WTC11 (cell line): ENCODE measurements around the gene SLC25A2. TPM values are rescaled to one million over a fixed set of nuclear protein-coding genes. Genes with fewer than 3 reads are reported as not detected.

Experiments
- ATAC-seq: fragments of 200-7000 bp; cut with Tn5 transposase; 2 replicates; pipeline ENCODE4 v1.10.0; 2021; ENCODE audit warnings: mild to moderate bottlenecking, moderate library complexity
- CTCF ChIA-PET: fragments of 300-600 bp; sonication (Branson Sonifier 250); formaldehyde crosslinking; loops from one replicate; lab custom pipeline; 2021; ENCODE audit warnings: antibody characterized with exemption; lab: Charles Lee
- POLR2A ChIA-PET: fragments of 350-600 bp; sonication (Branson Sonifier 250); formaldehyde crosslinking; loops from one replicate; lab custom pipeline; 2021; ENCODE audit warnings: antibody characterized with exemption; lab: Charles Lee
- DNase-seq: peaks from one replicate; pipeline ENCODE4 v3.0.0; 2021; ENCODE audit warnings: low spot score
- H3K27ac Mint-ChIP-seq: 2 replicates; pipeline ENCODE4 v1.8.0; 2021; ENCODE audit warnings: mixed read lengths
- H3K27me3 Mint-ChIP-seq: 2 replicates; pipeline ENCODE4 v1.8.0; 2021; ENCODE audit warnings: low read depth, mild to moderate bottlenecking, moderate library complexity, mixed read lengths
- H3K36me3 Mint-ChIP-seq: 2 replicates; pipeline ENCODE4 v1.8.0; 2021; ENCODE audit warnings: mixed read lengths
- H3K4me1 Mint-ChIP-seq: 2 replicates; pipeline ENCODE4 v1.8.0; 2022; ENCODE audit warnings: mixed read lengths
- H3K4me3 Mint-ChIP-seq: 2 replicates; pipeline ENCODE4 v1.8.0; 2021; ENCODE audit warnings: mild to moderate bottlenecking, moderate library complexity, mixed read lengths
- H3K9me3 Mint-ChIP-seq: 2 replicates; pipeline ENCODE4 v1.8.0; 2021; ENCODE audit warnings: mixed read lengths
- FOXK1 ChIP-seq: sonication (generic); formaldehyde crosslinking; IDR thresholded peaks from 2 replicates; pipeline ENCODE4 v1.8.0; 2022; ENCODE audit warnings: mild to moderate bottlenecking, moderate library complexity, missing genetic modification reagents
- FOXP1 ChIP-seq: sonication (generic); formaldehyde crosslinking; IDR thresholded peaks from 2 replicates; pipeline ENCODE4 v1.8.0; 2022; ENCODE audit warnings: missing genetic modification reagents, mild to moderate bottlenecking, moderate library complexity, borderline replicate concordance
- MXD4 ChIP-seq: fragments of 250-450 bp; sonication (Bioruptor Pico); IDR thresholded peaks from 2 replicates; pipeline ENCODE4 v1.8.0; 2021; ENCODE audit warnings: mild to moderate bottlenecking, moderate library complexity, borderline replicate concordance
- NR3C1 ChIP-seq: sonication (generic); formaldehyde crosslinking; conservative IDR thresholded peaks from 2 replicates; pipeline ENCODE4 v1.8.1; 2023; ENCODE audit warnings: low read depth, mild to moderate bottlenecking, missing genetic modification reagents
- PRRX2 ChIP-seq: fragments of 250-450 bp; sonication (Bioruptor Pico); IDR thresholded peaks from 2 replicates; pipeline ENCODE4 v1.8.0; 2021; ENCODE audit warnings: mild to moderate bottlenecking
- TCF7 ChIP-seq: sonication (generic); formaldehyde crosslinking; IDR thresholded peaks from 2 replicates; pipeline ENCODE4 v1.8.0; 2022; ENCODE audit warnings: mild to moderate bottlenecking, low read depth, missing genetic modification reagents, moderate library complexity
- TEAD4 ChIP-seq: sonication (generic); formaldehyde crosslinking; IDR thresholded peaks from 2 replicates; pipeline ENCODE4 v1.8.0; 2022; ENCODE audit warnings: mild to moderate bottlenecking, missing genetic modification reagents
- ZBTB21 ChIP-seq: sonication (generic); formaldehyde crosslinking; IDR thresholded peaks from 2 replicates; pipeline ENCODE4 v1.8.1; 2023; ENCODE audit warnings: mild to moderate bottlenecking, missing genetic modification reagents, borderline replicate concordance
- ZNF423 ChIP-seq: fragments of 250-450 bp; sonication (Bioruptor Pico); IDR thresholded peaks from 2 replicates; pipeline ENCODE4 v2.1.2; 2022; ENCODE audit warnings: mild to moderate bottlenecking, moderate library complexity
- total RNA-seq: library from RNA; stranded (reverse); gene quantifications from 3 replicates; pipeline ENCODE4 v1.2.3, GENCODE V29; 2021
- TF ChIP-seq, protein P1 (sequence below): sonication (generic); formaldehyde crosslinking; IDR thresholded peaks from 2 replicates; pipeline ENCODE4 v1.8.1; 2023; ENCODE audit warnings: mild to moderate bottlenecking, missing genetic modification reagents
- TF ChIP-seq, protein P2 (sequence below): fragments of 200-600 bp; IDR thresholded peaks from 2 replicates; pipeline ENCODE4 v1.8.0; 2022; ENCODE audit warnings: antibody characterized with exemption
- TF ChIP-seq, protein P3 (sequence below): sonication (generic); formaldehyde crosslinking; IDR thresholded peaks from 2 replicates; pipeline ENCODE4 v1.8.1; 2022; ENCODE audit warnings: low read depth, missing genetic modification reagents, borderline replicate concordance
- TF ChIP-seq, protein P4 (sequence below): sonication (generic); formaldehyde crosslinking; IDR thresholded peaks from 2 replicates; pipeline ENCODE4 v1.8.0; 2022; ENCODE audit warnings: missing genetic modification reagents
- TF ChIP-seq, protein P5 (sequence below): fragments of 250-450 bp; sonication (Bioruptor Pico); IDR thresholded peaks from 2 replicates; pipeline ENCODE4 v2.1.2; 2022; ENCODE audit warnings: mild to moderate bottlenecking, moderate library complexity
- TF ChIP-seq, protein P6 (sequence below): sonication (generic); formaldehyde crosslinking; IDR thresholded peaks from 2 replicates; pipeline ENCODE4 v1.8.1; 2022; ENCODE audit warnings: mild to moderate bottlenecking, moderate library complexity, missing genetic modification reagents
- TF ChIP-seq, protein P7 (sequence below): fragments of 250-450 bp; sonication (Bioruptor Pico); conservative IDR thresholded peaks from 2 replicates; pipeline ENCODE4 v1.9.0; 2021; ENCODE audit warnings: mild to moderate bottlenecking
- TF ChIP-seq, protein P8 (sequence below): sonication (generic); formaldehyde crosslinking; IDR thresholded peaks from 2 replicates; pipeline ENCODE4 v1.8.0; 2022; ENCODE audit warnings: mild to moderate bottlenecking, missing genetic modification reagents
- TF ChIP-seq, protein P9 (sequence below): fragments of 250-450 bp; sonication (Bioruptor Pico); IDR thresholded peaks from 2 replicates; pipeline ENCODE4 v1.9.0; 2021; ENCODE audit warnings: mild to moderate bottlenecking
- TF ChIP-seq, protein P10 (sequence below): sonication (generic); formaldehyde crosslinking; IDR thresholded peaks from 2 replicates; pipeline ENCODE4 v1.8.0; 2022; ENCODE audit warnings: mild to moderate bottlenecking, missing genetic modification reagents
- TF ChIP-seq, protein P11 (sequence below): sonication (generic); formaldehyde crosslinking; IDR thresholded peaks from 2 replicates; pipeline ENCODE4 v1.8.1; 2023; ENCODE audit warnings: mild to moderate bottlenecking, missing genetic modification reagents

The SLC25A2 gene
- total RNA-seq, 1 experiment from 2014 or later: 0.24 TPM

DNA sequence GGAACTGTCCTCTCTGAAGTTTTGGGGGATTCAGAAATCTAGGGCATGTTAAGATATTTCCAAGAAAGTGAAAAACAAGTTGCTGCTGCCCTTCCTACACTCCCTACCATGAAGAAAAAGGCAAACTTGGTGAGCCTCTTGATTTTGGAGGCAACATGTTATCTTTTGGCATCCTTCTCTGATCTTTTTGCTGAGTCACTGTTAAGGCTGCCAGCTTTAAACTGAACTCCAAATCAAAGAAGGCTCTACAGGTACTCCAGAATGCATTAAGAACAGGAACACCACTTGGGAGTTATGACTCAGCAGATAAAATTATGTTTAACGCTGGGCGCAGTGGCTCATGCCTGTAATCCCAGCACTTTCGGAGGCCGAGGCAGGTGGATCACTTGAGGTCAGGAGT, 34.7 kb downstream of the SLC25A2 start (continued):
- no peak for TF ChIP-seq TEAD4 (CRISPR knock-in tag)
- TF ChIP-seq, protein P1, sequence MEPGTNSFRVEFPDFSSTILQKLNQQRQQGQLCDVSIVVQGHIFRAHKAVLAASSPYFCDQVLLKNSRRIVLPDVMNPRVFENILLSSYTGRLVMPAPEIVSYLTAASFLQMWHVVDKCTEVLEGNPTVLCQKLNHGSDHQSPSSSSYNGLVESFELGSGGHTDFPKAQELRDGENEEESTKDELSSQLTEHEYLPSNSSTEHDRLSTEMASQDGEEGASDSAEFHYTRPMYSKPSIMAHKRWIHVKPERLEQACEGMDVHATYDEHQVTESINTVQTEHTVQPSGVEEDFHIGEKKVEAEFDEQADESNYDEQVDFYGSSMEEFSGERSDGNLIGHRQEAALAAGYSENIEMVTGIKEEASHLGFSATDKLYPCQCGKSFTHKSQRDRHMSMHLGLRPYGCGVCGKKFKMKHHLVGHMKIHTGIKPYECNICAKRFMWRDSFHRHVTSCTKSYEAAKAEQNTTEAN: no peak
- TF ChIP-seq ZNF423 (CRISPR knock-in tag): no peak
- TF ChIP-seq, protein P2, sequence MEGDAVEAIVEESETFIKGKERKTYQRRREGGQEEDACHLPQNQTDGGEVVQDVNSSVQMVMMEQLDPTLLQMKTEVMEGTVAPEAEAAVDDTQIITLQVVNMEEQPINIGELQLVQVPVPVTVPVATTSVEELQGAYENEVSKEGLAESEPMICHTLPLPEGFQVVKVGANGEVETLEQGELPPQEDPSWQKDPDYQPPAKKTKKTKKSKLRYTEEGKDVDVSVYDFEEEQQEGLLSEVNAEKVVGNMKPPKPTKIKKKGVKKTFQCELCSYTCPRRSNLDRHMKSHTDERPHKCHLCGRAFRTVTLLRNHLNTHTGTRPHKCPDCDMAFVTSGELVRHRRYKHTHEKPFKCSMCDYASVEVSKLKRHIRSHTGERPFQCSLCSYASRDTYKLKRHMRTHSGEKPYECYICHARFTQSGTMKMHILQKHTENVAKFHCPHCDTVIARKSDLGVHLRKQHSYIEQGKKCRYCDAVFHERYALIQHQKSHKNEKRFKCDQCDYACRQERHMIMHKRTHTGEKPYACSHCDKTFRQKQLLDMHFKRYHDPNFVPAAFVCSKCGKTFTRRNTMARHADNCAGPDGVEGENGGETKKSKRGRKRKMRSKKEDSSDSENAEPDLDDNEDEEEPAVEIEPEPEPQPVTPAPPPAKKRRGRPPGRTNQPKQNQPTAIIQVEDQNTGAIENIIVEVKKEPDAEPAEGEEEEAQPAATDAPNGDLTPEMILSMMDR: no peak

DNA sequence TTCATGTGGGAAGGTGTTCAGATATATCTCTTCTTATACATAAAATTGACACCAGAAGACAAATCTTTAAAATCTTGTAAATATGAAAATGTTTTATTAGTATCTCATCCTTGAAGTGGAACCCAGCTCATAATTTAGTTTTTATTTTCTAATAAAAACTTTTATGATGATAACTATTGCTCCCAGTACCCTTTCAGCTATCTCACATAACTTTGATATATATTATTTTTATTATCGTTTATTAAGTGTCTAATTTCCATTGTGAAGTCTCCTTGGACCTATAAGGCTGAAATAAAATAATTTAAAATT, 42.7 kb downstream of the SLC25A2 start:
- peaks cover 78% of the 10 kb centered on the region for H3K36me3 Mint-ChIP-seq
- DNase-seq (no peak), ATAC-seq (no peak)
- H3K4me3 Mint-ChIP-seq: no peak overlapping the region
- CTCF ChIA-PET: no interaction called here
- no peaks in the 10 kb centered on the region for H3K4me1 Mint-ChIP-seq
- POLR2A ChIA-PET: no interaction called here
- no peak overlapping the region for H3K27ac Mint-ChIP-seq
- peaks cover 11% of the 10 kb centered on the region for H3K27me3 Mint-ChIP-seq
- H3K9me3 Mint-ChIP-seq: peaks cover 89% of the 10 kb centered on the region
- TF ChIP-seq, protein P3, sequence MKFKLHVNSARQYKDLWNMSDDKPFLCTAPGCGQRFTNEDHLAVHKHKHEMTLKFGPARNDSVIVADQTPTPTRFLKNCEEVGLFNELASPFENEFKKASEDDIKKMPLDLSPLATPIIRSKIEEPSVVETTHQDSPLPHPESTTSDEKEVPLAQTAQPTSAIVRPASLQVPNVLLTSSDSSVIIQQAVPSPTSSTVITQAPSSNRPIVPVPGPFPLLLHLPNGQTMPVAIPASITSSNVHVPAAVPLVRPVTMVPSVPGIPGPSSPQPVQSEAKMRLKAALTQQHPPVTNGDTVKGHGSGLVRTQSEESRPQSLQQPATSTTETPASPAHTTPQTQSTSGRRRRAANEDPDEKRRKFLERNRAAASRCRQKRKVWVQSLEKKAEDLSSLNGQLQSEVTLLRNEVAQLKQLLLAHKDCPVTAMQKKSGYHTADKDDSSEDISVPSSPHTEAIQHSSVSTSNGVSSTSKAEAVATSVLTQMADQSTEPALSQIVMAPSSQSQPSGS (CRISPR knock-in tag): no peak
- no peak for TF ChIP-seq MXD4 (CRISPR knock-in tag)
- no peak for TF ChIP-seq TEAD4 (CRISPR knock-in tag)
- no peak for TF ChIP-seq ZBTB21 (CRISPR knock-in tag)
- TF ChIP-seq, protein P4, sequence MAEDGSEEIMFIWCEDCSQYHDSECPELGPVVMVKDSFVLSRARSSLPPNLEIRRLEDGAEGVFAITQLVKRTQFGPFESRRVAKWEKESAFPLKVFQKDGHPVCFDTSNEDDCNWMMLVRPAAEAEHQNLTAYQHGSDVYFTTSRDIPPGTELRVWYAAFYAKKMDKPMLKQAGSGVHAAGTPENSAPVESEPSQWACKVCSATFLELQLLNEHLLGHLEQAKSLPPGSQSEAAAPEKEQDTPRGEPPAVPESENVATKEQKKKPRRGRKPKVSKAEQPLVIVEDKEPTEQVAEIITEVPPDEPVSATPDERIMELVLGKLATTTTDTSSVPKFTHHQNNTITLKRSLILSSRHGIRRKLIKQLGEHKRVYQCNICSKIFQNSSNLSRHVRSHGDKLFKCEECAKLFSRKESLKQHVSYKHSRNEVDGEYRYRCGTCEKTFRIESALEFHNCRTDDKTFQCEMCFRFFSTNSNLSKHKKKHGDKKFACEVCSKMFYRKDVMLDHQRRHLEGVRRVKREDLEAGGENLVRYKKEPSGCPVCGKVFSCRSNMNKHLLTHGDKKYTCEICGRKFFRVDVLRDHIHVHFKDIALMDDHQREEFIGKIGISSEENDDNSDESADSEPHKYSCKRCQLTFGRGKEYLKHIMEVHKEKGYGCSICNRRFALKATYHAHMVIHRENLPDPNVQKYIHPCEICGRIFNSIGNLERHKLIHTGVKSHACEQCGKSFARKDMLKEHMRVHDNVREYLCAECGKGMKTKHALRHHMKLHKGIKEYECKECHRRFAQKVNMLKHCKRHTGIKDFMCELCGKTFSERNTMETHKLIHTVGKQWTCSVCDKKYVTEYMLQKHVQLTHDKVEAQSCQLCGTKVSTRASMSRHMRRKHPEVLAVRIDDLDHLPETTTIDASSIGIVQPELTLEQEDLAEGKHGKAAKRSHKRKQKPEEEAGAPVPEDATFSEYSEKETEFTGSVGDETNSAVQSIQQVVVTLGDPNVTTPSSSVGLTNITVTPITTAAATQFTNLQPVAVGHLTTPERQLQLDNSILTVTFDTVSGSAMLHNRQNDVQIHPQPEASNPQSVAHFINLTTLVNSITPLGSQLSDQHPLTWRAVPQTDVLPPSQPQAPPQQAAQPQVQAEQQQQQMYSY (CRISPR knock-in tag): no peak
- TF ChIP-seq, protein P5, sequence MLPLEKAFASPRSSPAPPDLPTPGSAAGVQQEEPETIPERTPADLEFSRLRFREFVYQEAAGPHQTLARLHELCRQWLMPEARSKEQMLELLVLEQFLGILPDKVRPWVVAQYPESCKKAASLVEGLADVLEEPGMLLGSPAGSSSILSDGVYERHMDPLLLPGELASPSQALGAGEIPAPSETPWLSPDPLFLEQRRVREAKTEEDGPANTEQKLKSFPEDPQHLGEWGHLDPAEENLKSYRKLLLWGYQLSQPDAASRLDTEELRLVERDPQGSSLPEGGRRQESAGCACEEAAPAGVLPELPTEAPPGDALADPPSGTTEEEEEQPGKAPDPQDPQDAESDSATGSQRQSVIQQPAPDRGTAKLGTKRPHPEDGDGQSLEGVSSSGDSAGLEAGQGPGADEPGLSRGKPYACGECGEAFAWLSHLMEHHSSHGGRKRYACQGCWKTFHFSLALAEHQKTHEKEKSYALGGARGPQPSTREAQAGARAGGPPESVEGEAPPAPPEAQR (CRISPR knock-in tag): no peak
- TF ChIP-seq, protein P6, sequence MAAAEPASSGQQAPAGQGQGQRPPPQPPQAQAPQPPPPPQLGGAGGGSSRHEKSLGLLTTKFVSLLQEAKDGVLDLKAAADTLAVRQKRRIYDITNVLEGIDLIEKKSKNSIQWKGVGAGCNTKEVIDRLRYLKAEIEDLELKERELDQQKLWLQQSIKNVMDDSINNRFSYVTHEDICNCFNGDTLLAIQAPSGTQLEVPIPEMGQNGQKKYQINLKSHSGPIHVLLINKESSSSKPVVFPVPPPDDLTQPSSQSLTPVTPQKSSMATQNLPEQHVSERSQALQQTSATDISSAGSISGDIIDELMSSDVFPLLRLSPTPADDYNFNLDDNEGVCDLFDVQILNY (CRISPR knock-in tag): no peak
- TF ChIP-seq, protein P7, sequence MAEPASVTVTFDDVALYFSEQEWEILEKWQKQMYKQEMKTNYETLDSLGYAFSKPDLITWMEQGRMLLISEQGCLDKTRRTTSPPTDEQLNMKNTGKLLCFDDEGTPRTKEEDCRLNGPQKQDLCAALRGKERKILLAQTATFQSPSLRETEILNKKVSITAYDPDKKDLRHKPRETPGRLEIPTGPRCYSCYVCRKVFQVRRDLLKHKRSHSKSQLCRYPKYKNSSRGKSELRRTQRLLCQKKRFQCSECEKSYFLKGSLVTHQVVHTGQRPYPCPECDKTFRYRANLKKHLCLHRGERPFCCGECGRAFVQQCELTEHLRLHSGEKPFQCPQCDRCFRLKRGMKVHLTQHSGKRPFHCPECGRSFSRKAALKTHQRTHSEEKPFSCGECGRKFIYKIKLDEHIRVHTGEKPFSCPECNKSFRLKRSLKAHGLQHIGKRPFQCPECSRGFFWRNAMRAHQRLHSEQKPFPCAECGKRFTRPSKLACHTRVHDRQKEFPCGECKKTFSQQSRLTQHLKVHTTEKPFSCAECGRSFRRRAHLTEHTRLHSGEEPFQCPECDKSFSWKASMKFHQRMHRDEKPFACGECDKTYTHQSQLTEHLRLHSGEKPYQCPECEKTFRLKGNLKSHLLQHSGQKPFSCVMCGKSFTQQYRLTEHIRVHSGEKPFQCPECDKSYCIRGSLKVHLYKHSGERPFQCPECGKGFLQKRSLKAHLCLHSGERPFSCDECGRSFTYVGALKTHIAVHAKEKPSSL: no peak
- TF ChIP-seq, protein P8, sequence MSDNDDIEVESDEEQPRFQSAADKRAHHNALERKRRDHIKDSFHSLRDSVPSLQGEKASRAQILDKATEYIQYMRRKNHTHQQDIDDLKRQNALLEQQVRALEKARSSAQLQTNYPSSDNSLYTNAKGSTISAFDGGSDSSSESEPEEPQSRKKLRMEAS (CRISPR knock-in tag): no peak
- TF ChIP-seq NR3C1 (CRISPR knock-in tag): no peak
- no peak for TF ChIP-seq PRRX2 (CRISPR knock-in tag)
- TF ChIP-seq, protein P9, sequence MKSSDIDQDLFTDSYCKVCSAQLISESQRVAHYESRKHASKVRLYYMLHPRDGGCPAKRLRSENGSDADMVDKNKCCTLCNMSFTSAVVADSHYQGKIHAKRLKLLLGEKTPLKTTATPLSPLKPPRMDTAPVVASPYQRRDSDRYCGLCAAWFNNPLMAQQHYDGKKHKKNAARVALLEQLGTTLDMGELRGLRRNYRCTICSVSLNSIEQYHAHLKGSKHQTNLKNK (CRISPR knock-in tag): no peak
- TF ChIP-seq, protein P10, sequence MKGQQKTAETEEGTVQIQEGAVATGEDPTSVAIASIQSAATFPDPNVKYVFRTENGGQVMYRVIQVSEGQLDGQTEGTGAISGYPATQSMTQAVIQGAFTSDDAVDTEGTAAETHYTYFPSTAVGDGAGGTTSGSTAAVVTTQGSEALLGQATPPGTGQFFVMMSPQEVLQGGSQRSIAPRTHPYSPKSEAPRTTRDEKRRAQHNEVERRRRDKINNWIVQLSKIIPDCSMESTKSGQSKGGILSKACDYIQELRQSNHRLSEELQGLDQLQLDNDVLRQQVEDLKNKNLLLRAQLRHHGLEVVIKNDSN (CRISPR knock-in tag): no peak
- TF ChIP-seq, protein P11, sequence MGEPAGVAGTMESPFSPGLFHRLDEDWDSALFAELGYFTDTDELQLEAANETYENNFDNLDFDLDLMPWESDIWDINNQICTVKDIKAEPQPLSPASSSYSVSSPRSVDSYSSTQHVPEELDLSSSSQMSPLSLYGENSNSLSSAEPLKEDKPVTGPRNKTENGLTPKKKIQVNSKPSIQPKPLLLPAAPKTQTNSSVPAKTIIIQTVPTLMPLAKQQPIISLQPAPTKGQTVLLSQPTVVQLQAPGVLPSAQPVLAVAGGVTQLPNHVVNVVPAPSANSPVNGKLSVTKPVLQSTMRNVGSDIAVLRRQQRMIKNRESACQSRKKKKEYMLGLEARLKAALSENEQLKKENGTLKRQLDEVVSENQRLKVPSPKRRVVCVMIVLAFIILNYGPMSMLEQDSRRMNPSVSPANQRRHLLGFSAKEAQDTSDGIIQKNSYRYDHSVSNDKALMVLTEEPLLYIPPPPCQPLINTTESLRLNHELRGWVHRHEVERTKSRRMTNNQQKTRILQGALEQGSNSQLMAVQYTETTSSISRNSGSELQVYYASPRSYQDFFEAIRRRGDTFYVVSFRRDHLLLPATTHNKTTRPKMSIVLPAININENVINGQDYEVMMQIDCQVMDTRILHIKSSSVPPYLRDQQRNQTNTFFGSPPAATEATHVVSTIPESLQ: no peak
- TF ChIP-seq FOXK1 (CRISPR knock-in tag): no peak
- TF ChIP-seq TCF7: no peak
- no peak for TF ChIP-seq FOXP1 (CRISPR knock-in tag)
